Astrocyte of the cerebellum (primary cell): ENCODE measurements around the gene CCDC85B.

ENCODE experiments used
- DNase-seq: peaks from one replicate; pipeline ENCODE4 v3.0.0-alpha.2; 2011; ENCODE audit warnings: low read depth
- H3K4me3 ChIP-seq: 2 replicates; pipeline ENCODE4 v1.5.1; 2011; ENCODE audit warnings: mild to moderate bottlenecking, low read depth, low read length, moderate library complexity
- CTCF ChIP-seq: IDR thresholded peaks from 2 replicates; pipeline ENCODE4 v1.5.1; 2012; ENCODE audit warnings: low read length, low read depth, moderate library complexity, mild to moderate bottlenecking; ENCODE audit errors: missing control alignments
- in situ Hi-C: cut with HindIII; loops from 2 replicates; pipeline ENCODE4 v1.10.0; 2017; ENCODE audit warnings: low sequenced_read_pairs

The CCDC85B gene

GRCh38 chr11:65903068-65903481 is 12.6 kb downstream of the CCDC85B start:
- no peak for DNase-seq
- no peak for TF ChIP-seq CTCF
- no peak overlapping the region for H3K4me3 ChIP-seq
- in situ Hi-C loops, result no loop called here

GRCh38 chr11:65903715-65904114 is 13.2 kb downstream of the CCDC85B start:
- no peak overlapping the region for H3K4me3 ChIP-seq
- in situ Hi-C loops, result no loop called here
- TF ChIP-seq CTCF, result no peak
- DNase-seq, result no peak

- in situ Hi-C loops, result no loop called here
- H3K4me3 ChIP-seq, result no peak overlapping the region
- no peak for TF ChIP-seq CTCF
- DNase-seq, result no peak
These were observed 16.1 kb downstream of the CCDC85B start for GRCh38 chr11:65906602-65907001.

GRCh38 chr11:65907878-65908277 is 17.4 kb downstream of the CCDC85B start:
- in situ Hi-C loops, result no loop called here
- H3K4me3 ChIP-seq, result no peak overlapping the region
- no peak for TF ChIP-seq CTCF
- no peak for DNase-seq

GRCh38 chr11:65911682-65912568 is 21.5 kb downstream of the CCDC85B start:
- peak; percentile 23 for TF ChIP-seq CTCF
- H3K4me3 ChIP-seq, result no peak overlapping the region
- no peak for DNase-seq
- in situ Hi-C loops, result no loop called here

- TF ChIP-seq CTCF, result no peak
- no peak for DNase-seq
- H3K4me3 ChIP-seq, result no peak overlapping the region
- in situ Hi-C loops, result no loop called here
These were observed 22.4 kb downstream of the CCDC85B start for GRCh38 chr11:65912845-65913244.
